Measurements from ENCODE around the gene IARS2. TPM values are rescaled to one million over a fixed set of nuclear protein-coding genes. Genes with fewer than 3 reads are reported as not detected.
"Not testable (repeated sequence)": the region's sequence is repeated elsewhere in the genome, so short reads cannot be mapped to it uniquely, and the experiment has no call there.

The IARS2 gene
- total RNA-seq, 1 experiment from 2014 or later = 123 TPM

- Mint-ChIP-seq H3K36me3 (ENCODE audit: insufficient read depth, unreplicated experiment) (peaks cover 25% of the 10 kb centered on the region), H3K9me3 (ENCODE audit: unreplicated experiment) (no peaks in the 10 kb centered on the region), H3K4me3 (ENCODE audit: unreplicated experiment) (no peak overlapping the region), H3K4me1 (ENCODE audit: low read depth, unreplicated experiment) (no peaks in the 10 kb centered on the region), H3K27ac (ENCODE audit: unreplicated experiment) (no peak overlapping the region), H3K27me3 (ENCODE audit: insufficient read depth, unreplicated experiment) (no peaks in the 10 kb centered on the region)
- H3K9me3 ChIP-seq = no peaks in the 10 kb centered on the region
- DNase-seq = no peak
- peaks cover 1% of the 10 kb centered on the region; the same call in 1 of the 2 replicates for H3K36me3 ChIP-seq (ENCODE audit: control insufficient read depth, insufficient read depth, low read length)
- CTCF ChIA-PET = no interaction called here
- no peaks in the 10 kb centered on the region for H3K27me3 ChIP-seq (replicated peaks; ENCODE audit: control insufficient read depth, insufficient read depth, low read length)
- POLR2A ChIA-PET = no interaction called here
- no peaks in the 10 kb centered on the region for H3K4me1 ChIP-seq
- no peak for TF ChIP-seq CTCF (IDR thresholded peaks at IDR 0.05; ENCODE audit: insufficient read depth in 1 of 2, low read depth in 1 of 2, low read length in 1 of 2, severe bottlenecking in 1 of 2, unreplicated experiment in 1 of 2)
- intact Hi-C loops (cut with micrococcal nuclease; ENCODE audit: unreplicated experiment) = no loop called here
- no TSS peak for BruUV-seq (replicated peaks)
- no peak overlapping the region for H3K4me3 ChIP-seq (ENCODE audit: low read depth, low read length)
Observed at GRCh38 chr1:220157738-220158137, 63.8 kb downstream of the IARS2 start.

GRCh38 chr1:220158530-220158929 is 64.6 kb downstream of the IARS2 start:
- H3K27me3 Mint-ChIP-seq (ENCODE audit: insufficient read depth, unreplicated experiment); H3K4me3 Mint-ChIP-seq (ENCODE audit: unreplicated experiment); H3K27me3 ChIP-seq (replicated peaks; ENCODE audit: control insufficient read depth, insufficient read depth, low read length); H3K36me3 ChIP-seq (ENCODE audit: control insufficient read depth, insufficient read depth, low read length); H3K27ac Mint-ChIP-seq (ENCODE audit: unreplicated experiment); H3K4me1 ChIP-seq; H3K9me3 Mint-ChIP-seq (ENCODE audit: unreplicated experiment); H3K4me3 ChIP-seq (ENCODE audit: low read depth, low read length); H3K4me1 Mint-ChIP-seq (ENCODE audit: low read depth, unreplicated experiment); intact Hi-C loops (cut with micrococcal nuclease; ENCODE audit: unreplicated experiment); H3K9me3 ChIP-seq; POLR2A ChIA-PET; BruUV-seq (replicated peaks); DNase-seq; CTCF ChIA-PET: not testable (repeated sequence)
- peaks cover 21% of the 10 kb centered on the region for H3K36me3 Mint-ChIP-seq (ENCODE audit: insufficient read depth, unreplicated experiment)

GRCh38 chr1:220159041-220159440 is 65.1 kb downstream of the IARS2 start:
- H3K4me1 Mint-ChIP-seq (ENCODE audit: low read depth, unreplicated experiment) = no peaks in the 10 kb centered on the region
- Histone ChIP-seq H3K4me3 (ENCODE audit: low read depth, low read length) (no peak overlapping the region), H3K36me3 (ENCODE audit: control insufficient read depth, insufficient read depth, low read length) (peaks cover 1% of the 10 kb centered on the region; the same call in 1 of the 2 replicates), H3K9me3 (no peaks in the 10 kb centered on the region), H3K27me3 (replicated peaks; ENCODE audit: control insufficient read depth, insufficient read depth, low read length) (no peaks in the 10 kb centered on the region), H3K4me1 (no peaks in the 10 kb centered on the region)
- no peak for TF ChIP-seq CTCF (IDR thresholded peaks at IDR 0.05; ENCODE audit: insufficient read depth in 1 of 2, low read depth in 1 of 2, low read length in 1 of 2, severe bottlenecking in 1 of 2, unreplicated experiment in 1 of 2)
- CTCF ChIA-PET = no interaction called here
- H3K27me3 Mint-ChIP-seq (ENCODE audit: insufficient read depth, unreplicated experiment) = no peaks in the 10 kb centered on the region
- H3K9me3 Mint-ChIP-seq (ENCODE audit: unreplicated experiment) = no peaks in the 10 kb centered on the region
- DNase-seq = no peak
- H3K4me3 Mint-ChIP-seq (ENCODE audit: unreplicated experiment) = no peak overlapping the region
- BruUV-seq (replicated peaks) = no TSS peak
- H3K27ac Mint-ChIP-seq (ENCODE audit: unreplicated experiment) = no peak overlapping the region
- POLR2A ChIA-PET = no interaction called here
- intact Hi-C loops (cut with micrococcal nuclease; ENCODE audit: unreplicated experiment) = no loop called here
- peaks cover 16% of the 10 kb centered on the region for H3K36me3 Mint-ChIP-seq (ENCODE audit: insufficient read depth, unreplicated experiment)

- H3K4me1 Mint-ChIP-seq (ENCODE audit: low read depth, unreplicated experiment) = no peaks in the 10 kb centered on the region
- Histone ChIP-seq H3K9me3 (no peaks in the 10 kb centered on the region), H3K4me1 (no peaks in the 10 kb centered on the region), H3K4me3 (ENCODE audit: low read depth, low read length) (no peak overlapping the region), H3K27me3 (replicated peaks; ENCODE audit: control insufficient read depth, insufficient read depth, low read length) (no peaks in the 10 kb centered on the region), H3K36me3 (ENCODE audit: control insufficient read depth, insufficient read depth, low read length) (peaks cover 1% of the 10 kb centered on the region; the same call in 1 of the 2 replicates)
- ChIA-PET POLR2A (no interaction called here), CTCF (no interaction called here)
- BruUV-seq (replicated peaks) = no TSS peak
- H3K9me3 Mint-ChIP-seq (ENCODE audit: unreplicated experiment) = no peaks in the 10 kb centered on the region
- H3K27ac Mint-ChIP-seq (ENCODE audit: unreplicated experiment) = no peak overlapping the region
- intact Hi-C loops (cut with micrococcal nuclease; ENCODE audit: unreplicated experiment) = no loop called here
- TF ChIP-seq CTCF (IDR thresholded peaks at IDR 0.05; ENCODE audit: insufficient read depth in 1 of 2, low read depth in 1 of 2, low read length in 1 of 2, severe bottlenecking in 1 of 2, unreplicated experiment in 1 of 2) = no peak
- no peaks in the 10 kb centered on the region for H3K27me3 Mint-ChIP-seq (ENCODE audit: insufficient read depth, unreplicated experiment)
- DNase-seq = no peak
- H3K4me3 Mint-ChIP-seq (ENCODE audit: unreplicated experiment) = no peak overlapping the region
- H3K36me3 Mint-ChIP-seq (ENCODE audit: insufficient read depth, unreplicated experiment) = peaks cover 11% of the 10 kb centered on the region
Observed at GRCh38 chr1:220160027-220160426, 66.1 kb downstream of the IARS2 start.

All from Caco-2 (cell line).